ENCODE data around the gene CTCFL.

DNA sequence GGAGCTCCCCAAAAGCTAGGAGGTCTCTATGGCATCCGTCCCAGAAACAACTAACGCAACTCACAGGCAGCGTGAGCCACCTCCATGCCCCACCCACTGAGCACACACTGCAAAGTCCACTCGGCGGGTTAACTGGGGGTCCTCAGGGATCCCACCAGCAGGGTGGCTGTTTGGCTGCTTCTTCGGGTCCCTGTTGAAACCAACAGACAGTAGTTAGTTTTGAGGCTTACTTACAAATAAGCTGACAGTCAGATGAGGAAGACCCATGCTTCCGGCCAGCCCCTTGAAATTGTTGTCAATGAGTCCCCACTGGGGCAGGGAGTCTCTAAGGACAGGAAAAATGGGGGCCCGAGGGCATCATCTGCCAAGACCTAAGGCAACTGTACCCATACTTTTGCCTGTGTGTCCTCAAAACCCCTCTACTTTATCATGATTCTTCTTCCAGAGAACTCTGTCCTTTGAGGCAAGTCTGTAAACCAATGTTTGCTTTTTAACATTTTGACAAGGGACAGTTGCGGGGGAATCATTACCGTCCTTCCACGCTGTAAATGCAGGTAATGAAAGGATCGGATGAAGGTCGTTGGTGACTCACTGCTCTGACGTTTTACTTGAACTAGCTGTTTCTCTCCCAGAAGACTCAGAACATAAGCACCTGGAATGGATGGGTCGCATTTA, 33.8 kb upstream of the CTCFL start:
- TF ChIP-seq, protein P1, sequence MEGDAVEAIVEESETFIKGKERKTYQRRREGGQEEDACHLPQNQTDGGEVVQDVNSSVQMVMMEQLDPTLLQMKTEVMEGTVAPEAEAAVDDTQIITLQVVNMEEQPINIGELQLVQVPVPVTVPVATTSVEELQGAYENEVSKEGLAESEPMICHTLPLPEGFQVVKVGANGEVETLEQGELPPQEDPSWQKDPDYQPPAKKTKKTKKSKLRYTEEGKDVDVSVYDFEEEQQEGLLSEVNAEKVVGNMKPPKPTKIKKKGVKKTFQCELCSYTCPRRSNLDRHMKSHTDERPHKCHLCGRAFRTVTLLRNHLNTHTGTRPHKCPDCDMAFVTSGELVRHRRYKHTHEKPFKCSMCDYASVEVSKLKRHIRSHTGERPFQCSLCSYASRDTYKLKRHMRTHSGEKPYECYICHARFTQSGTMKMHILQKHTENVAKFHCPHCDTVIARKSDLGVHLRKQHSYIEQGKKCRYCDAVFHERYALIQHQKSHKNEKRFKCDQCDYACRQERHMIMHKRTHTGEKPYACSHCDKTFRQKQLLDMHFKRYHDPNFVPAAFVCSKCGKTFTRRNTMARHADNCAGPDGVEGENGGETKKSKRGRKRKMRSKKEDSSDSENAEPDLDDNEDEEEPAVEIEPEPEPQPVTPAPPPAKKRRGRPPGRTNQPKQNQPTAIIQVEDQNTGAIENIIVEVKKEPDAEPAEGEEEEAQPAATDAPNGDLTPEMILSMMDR (conservative IDR thresholded peaks at IDR 0.05) = no peak
- TF ChIP-seq EZH2 (IDR thresholded peaks at IDR 0.05; ENCODE audit: low read depth) = no peak
